H9 (cell line): ENCODE data around the gene ARHGAP10. TPM values are rescaled to one million over a fixed set of nuclear protein-coding genes. Genes with fewer than 3 reads are reported as not detected.

Experiments used
- DNase-seq: peaks from one replicate; pipeline ENCODE4 v3.0.0-alpha.2; 2017
- H2AFZ ChIP-seq: one replicate; pipeline ENCODE4 v1.6.1; 2013; ENCODE audit warnings: mild to moderate bottlenecking, low read length, control low read depth, moderate library complexity
- H2AK5ac ChIP-seq: 2 replicates; pipeline ENCODE4 v1.6.1; 2013; ENCODE audit warnings: low read length, control low read depth, mixed read lengths; ENCODE audit not compliant: insufficient read length
- H2BK120ac ChIP-seq: one replicate; pipeline ENCODE4 v1.6.1; 2013; ENCODE audit warnings: low read depth, mild to moderate bottlenecking, low read length, control low read depth, inconsistent platforms; ENCODE audit not compliant: poor library complexity, severe bottlenecking
- H2BK12ac ChIP-seq: 2 replicates; pipeline ENCODE4 v1.6.1; 2013; ENCODE audit warnings: low read length, control low read depth, mixed read lengths, low read depth; ENCODE audit not compliant: insufficient read length
- H2BK15ac ChIP-seq: 2 replicates; pipeline ENCODE4 v1.6.1; 2013; ENCODE audit warnings: low read depth, low read length, control low read depth
- H2BK20ac ChIP-seq: one replicate; pipeline ENCODE4 v1.6.1; 2013; ENCODE audit warnings: low read depth, mild to moderate bottlenecking, low read length, control low read depth, inconsistent platforms; ENCODE audit not compliant: poor library complexity, severe bottlenecking
- H2BK5ac ChIP-seq: 2 replicates; pipeline ENCODE4 v1.6.1; 2013; ENCODE audit warnings: low read length, control low read depth, mixed read lengths; ENCODE audit not compliant: insufficient read length
- H3K14ac ChIP-seq: 2 replicates; pipeline ENCODE4 v1.6.1; 2013; ENCODE audit warnings: low read length, control low read depth; ENCODE audit not compliant: insufficient read depth
- H3K18ac ChIP-seq: 2 replicates; pipeline ENCODE4 v1.6.1; 2013; ENCODE audit warnings: low read depth, mild to moderate bottlenecking, mixed read lengths, low read length, control low read depth; ENCODE audit not compliant: insufficient read length
- H3K23ac ChIP-seq: 2 replicates; pipeline ENCODE4 v1.6.1; 2013; ENCODE audit warnings: low read length, control low read depth, mixed read lengths, low read depth; ENCODE audit not compliant: insufficient read length
- H3K23me2 ChIP-seq: 2 replicates; pipeline ENCODE4 v1.6.1; 2013; ENCODE audit warnings: low read depth, mild to moderate bottlenecking, mixed read lengths, low read length, control low read depth; ENCODE audit not compliant: insufficient read length, poor library complexity, severe bottlenecking
- H3K27ac ChIP-seq: 2 replicates; pipeline ENCODE4 v1.5.1; 2013; ENCODE audit warnings: low read length, control low read depth, mixed read lengths, low read depth; ENCODE audit not compliant: insufficient read length
- H3K27me3 ChIP-seq: 2 replicates; pipeline ENCODE4 v1.6.1; 2013; ENCODE audit warnings: low read length, control low read depth, inconsistent platforms; ENCODE audit not compliant: insufficient read depth
- H3K4ac ChIP-seq: 2 replicates; pipeline ENCODE4 v1.6.1; 2013; ENCODE audit warnings: low read depth, mild to moderate bottlenecking, control low read depth, inconsistent platforms, low read length, moderate library complexity
- H3K4me1 ChIP-seq: 2 replicates; pipeline ENCODE4 v1.6.1; 2013; ENCODE audit warnings: low read length, control low read depth, inconsistent platforms; ENCODE audit not compliant: insufficient read depth
- H3K4me2 ChIP-seq: 2 replicates; pipeline ENCODE4 v1.6.1; 2013; ENCODE audit warnings: low read length, control low read depth, mixed read lengths; ENCODE audit not compliant: insufficient read length, insufficient read depth
- H3K56ac ChIP-seq: 2 replicates; pipeline ENCODE4 v1.6.1; 2013; ENCODE audit warnings: low read depth, mild to moderate bottlenecking, mixed read lengths, low read length, control low read depth; ENCODE audit not compliant: insufficient read length
- H3K79me1 ChIP-seq: 2 replicates; pipeline ENCODE4 v1.6.1; 2013; ENCODE audit warnings: low read depth, mild to moderate bottlenecking, moderate library complexity, low read length, control low read depth, inconsistent platforms; ENCODE audit not compliant: insufficient read depth, poor library complexity, severe bottlenecking
- H3K79me2 ChIP-seq: 2 replicates; pipeline ENCODE4 v1.6.1; 2013; ENCODE audit warnings: low read length, control low read depth, inconsistent platforms; ENCODE audit not compliant: insufficient read depth
- H3K9ac ChIP-seq: 2 replicates; pipeline ENCODE4 v1.6.1; 2013; ENCODE audit warnings: low read length, control low read depth, mixed read lengths; ENCODE audit not compliant: insufficient read length; ENCODE audit errors: extremely low read depth
- H3K9me3 ChIP-seq: one replicate; pipeline ENCODE4 v1.6.1; 2013; ENCODE audit warnings: low read depth, low read length, inconsistent platforms; ENCODE audit not compliant: control insufficient read depth
- H3T11ph ChIP-seq: one replicate; pipeline ENCODE4 v1.6.1; 2013; ENCODE audit warnings: mild to moderate bottlenecking, low read length, control low read depth, inconsistent platforms
- H4K20me1 ChIP-seq: one replicate; pipeline ENCODE4 v1.6.1; 2013; ENCODE audit not compliant: control insufficient read depth, insufficient read length, insufficient read depth
- H4K5ac ChIP-seq: 2 replicates; pipeline ENCODE4 v1.6.1; 2013; ENCODE audit warnings: low read depth, mild to moderate bottlenecking, mixed read lengths, low read length, control low read depth; ENCODE audit not compliant: insufficient read length
- H4K8ac ChIP-seq: replicated peaks from 2 replicates; pipeline ENCODE4 v1.6.1; 2013; ENCODE audit warnings: low read length, control low read depth, mixed read lengths, low read depth; ENCODE audit not compliant: insufficient read length
- H4K91ac ChIP-seq: 2 replicates; pipeline ENCODE4 v1.6.1; 2013; ENCODE audit warnings: low read depth, mild to moderate bottlenecking, moderate library complexity, mixed read lengths, low read length, control low read depth; ENCODE audit not compliant: insufficient read length
- H3K27ac Mint-ChIP-seq, 3 experiments: 2 replicates in 2 of 3; 3 replicates in 1 of 3; pipeline ENCODE4 v1.8.0; 2020 to 2021; ENCODE audit warnings: mixed read lengths in 3 of 3, mild to moderate bottlenecking in 1 of 3, moderate library complexity in 1 of 3
- H3K27me3 Mint-ChIP-seq: 2 replicates; pipeline ENCODE4 v1.8.0; 2021; ENCODE audit warnings: low read depth, mild to moderate bottlenecking, moderate library complexity, mixed read lengths
- H3K36me3 Mint-ChIP-seq, 3 experiments: 2 replicates in 2 of 3; 3 replicates in 1 of 3; pipeline ENCODE4 v1.8.0; 2020 to 2021; ENCODE audit warnings: low read depth in 3 of 3, mixed read lengths in 3 of 3; ENCODE audit not compliant: insufficient read depth in 1 of 3
- H3K4me1 Mint-ChIP-seq, 2 experiments: 2 replicates each; pipeline ENCODE4 v1.8.0; 2020; ENCODE audit warnings: mixed read lengths in 2 of 2
- H3K4me3 Mint-ChIP-seq, 2 experiments: 2 replicates in 1 of 2; 3 replicates in 1 of 2; pipeline ENCODE4 v1.8.0; 2020 to 2021; ENCODE audit warnings: mild to moderate bottlenecking in 2 of 2, mixed read lengths in 2 of 2, moderate library complexity in 1 of 2
- H3K9me3 Mint-ChIP-seq, 2 experiments: 2 replicates in 1 of 2; 3 replicates in 1 of 2; pipeline ENCODE4 v1.8.0; 2020; ENCODE audit warnings: mild to moderate bottlenecking in 2 of 2, mixed read lengths in 2 of 2, moderate library complexity in 1 of 2
- CTCF ChIP-seq: fragments of 200-600 bp; sonication (generic); conservative IDR thresholded peaks from 3 replicates; pipeline ENCODE4 v1.8.0; 2021; ENCODE audit warnings: antibody characterized with exemption, mild to moderate bottlenecking
- WGBS: extraction: QIAGEN DNeasy Blood & Tissue Kit; methylation state at CpG from one replicate; pipeline ENCODE4 v1.1.7; 2013; ENCODE audit warnings: missing lambda C conversion rate, low lambda C conversion rate, mixed read lengths; ENCODE audit not compliant: insufficient read length; ENCODE audit errors: extremely low coverage; 5-methylcytosine and 5-hydroxymethylcytosine counted together
- total RNA-seq: library from RNA; stranded (reverse); gene quantifications from 2 replicates; pipeline ENCODE4 v1.2.1, GENCODE V29; 2021

ARHGAP10 gene
- total RNA-seq, 1 experiment from 2014 or later: 7.8 TPM

GRCh38 chr4:148069895-148070178 is 337.9 kb downstream of the ARHGAP10 start:
- H3K9ac ChIP-seq: no peak overlapping the region
- no peaks in the 10 kb centered on the region for H3K79me1 ChIP-seq
- peaks cover 6 to 23% (median 18%) of the 10 kb centered on the region in 3 experiments for H3K36me3 Mint-ChIP-seq
- DNase-seq: no peak
- no peak overlapping the region for H2BK120ac ChIP-seq
- no peaks in the 10 kb centered on the region for H3K4me1 ChIP-seq
- no peak overlapping the region for H3K23ac ChIP-seq
- no peak overlapping the region for H2AFZ ChIP-seq
- H2BK20ac ChIP-seq: no peak overlapping the region
- no peak overlapping the region for H3K4ac ChIP-seq
- no peak for TF ChIP-seq CTCF
- no peaks in the 10 kb centered on the region for H3K79me2 ChIP-seq
- H3K27me3 ChIP-seq: no peaks in the 10 kb centered on the region
- H3K9me3 Mint-ChIP-seq: peaks cover 14 to 21% of the 10 kb centered on the region in 2 experiments
- no peak overlapping the region for H3K14ac ChIP-seq
- H4K20me1 ChIP-seq: no peaks in the 10 kb centered on the region
- H3K27ac Mint-ChIP-seq: peak overlapping the region in 1 of 3 experiments; percentile 60; a peak in 1 of 7 replicates
- H2BK5ac ChIP-seq: no peak overlapping the region
- peaks cover 5% of the 10 kb centered on the region for H3K9me3 ChIP-seq
- H4K91ac ChIP-seq: no peak overlapping the region
- H3K27ac ChIP-seq: no peak overlapping the region
- no peak overlapping the region for H3K4me2 ChIP-seq
- H2BK15ac ChIP-seq: no peak overlapping the region
- H3K23me2 ChIP-seq: no peaks in the 10 kb centered on the region
- no CpG with 5 or more reads among the region's 3 CpGs for WGBS
- H3K56ac ChIP-seq: no peak overlapping the region
- no peaks in the 10 kb centered on the region for H3K27me3 Mint-ChIP-seq
- peaks cover 11 to 22% of the 10 kb centered on the region in 2 experiments for H3K4me1 Mint-ChIP-seq
- H4K5ac ChIP-seq: no peak overlapping the region
- H3K4me3 Mint-ChIP-seq: no peak overlapping the region
- H4K8ac ChIP-seq: no peak overlapping the region
- no peak overlapping the region for H3T11ph ChIP-seq
- no peak overlapping the region for H2BK12ac ChIP-seq
- no peak overlapping the region for H3K18ac ChIP-seq
- no peak overlapping the region for H2AK5ac ChIP-seq
